Motor neuron (in vitro differentiated cells): Measurements from ENCODE around the gene TMC7. TPM values are rescaled to one million over a fixed set of nuclear protein-coding genes. Genes with fewer than 3 reads are reported as not detected.

Experiments
- ATAC-seq, 8 experiments: fragments of 200-7000 bp; cut with Tn5 transposase; replicated peaks in 6 of 8; 2 replicates each; pipeline ENCODE4 v1.8.0; 2021; ENCODE audit warnings: mild to moderate bottlenecking in 8 of 8, moderate library complexity in 8 of 8
- H3K27ac ChIP-seq, 2 donors: fragments of 250-450 bp; sonication (Bioruptor Pico); 2 replicates each; pipeline ENCODE4 v1.9.0; 2021; ENCODE audit warnings: antibody characterized with exemption in 2 of 2, mild to moderate bottlenecking in 2 of 2, moderate library complexity in 1 of 2
- H3K4me1 ChIP-seq, 2 donors: fragments of 250-450 bp; sonication (Bioruptor Pico); replicated peaks in 1 of 2; 2 replicates each; pipeline ENCODE4 v1.6.1; 2021; ENCODE audit warnings: antibody characterized with exemption in 2 of 2, mild to moderate bottlenecking in 2 of 2, moderate library complexity in 1 of 2
- H3K4me3 ChIP-seq, 5 donors: fragments of 250-450 bp; sonication (Bioruptor Pico); 2 replicates each; pipeline ENCODE4 v1.9.0; 2021; ENCODE audit warnings: antibody characterized with exemption in 5 of 5, mild to moderate bottlenecking in 5 of 5, moderate library complexity in 4 of 5
- WGBS, 10 experiments: fragments of 450-650 bp; shearing (Covaris generic); methylation state at CpG; one replicate each; pipeline ENCODE4 v1.0.0; 2022; 5-methylcytosine and 5-hydroxymethylcytosine counted together
- in situ Hi-C, 9 experiments: fragments of 400-800 bp; cut with MboI; loops; one replicate each; pipeline ENCODE4 v1.15.0; 2021; ENCODE audit warnings: low sequenced_read_pairs in 9 of 9, low pct_unique_long_range_greater_than_20kb in 2 of 9; ENCODE audit not compliant: unreplicated experiment in 9 of 9
- total RNA-seq, 8 experiments: library from RNA; unstranded; fragments of 300-600 nt; gene quantifications; 2 replicates each; pipeline versions ENCODE4 v1.2.3 to v1.2.4, GENCODE V29; 2022

TMC7 gene
- total RNA-seq, 8 experiments from 2014 or later = 0.41 to 2.5 (median 1.5) TPM

- peak; percentile 92 to 95 (median 93) for ATAC-seq
- peaks cover 0 to 12% of the 10 kb centered on the region in 2 donors for H3K4me1 ChIP-seq
- peak within 1 kb of the TSS; percentile 67 to 98 (median 95) for H3K4me3 ChIP-seq
- in situ Hi-C loops = loop anchor here in 1 of 9 experiments (25.0 kb wide), 1 partner anchor 445 kb away; the partner anchor contains the start of genes CCP110 and GDE1
- peak within 1 kb of the TSS; percentile 99 for H3K27ac ChIP-seq
- WGBS, 10 experiments = 0 to 3% (median 0%) methylated on average over 1 to 15 of the region's 68 CpGs; no CpG with 5 or more reads in 3 of the 10 experiments
These were observed 83.9 kb downstream of the TMC7 start, which contains the start of gene COQ7 for GRCh38 chr16:19067349-19068236. Gene COQ7 (plus strand): TSS chr16:19067614. CDS start chr16:19067665, 51 bp downstream.

GRCh38 chr16:19068237-19068815 lies 84.6 kb downstream of the TMC7 start:
- H3K4me1 ChIP-seq = peaks cover 0 to 12% of the 10 kb centered on the region in 2 donors
- H3K27ac ChIP-seq = peak overlapping the region; percentile 99
- no peak for ATAC-seq
- in situ Hi-C loops = loop anchor here in 1 of 9 experiments (25.0 kb wide), 1 partner anchor 444 kb away; the partner anchor contains the start of genes CCP110 and GDE1
- peak overlapping the region; percentile 67 to 98 (median 95) for H3K4me3 ChIP-seq
- WGBS, 10 experiments = 27 to 85% (median 44%) methylated on average over 3 to 17 of the region's 19 CpGs; no CpG with 5 or more reads in 1 of the 10 experiments

- peak in 3 of 8 experiments; percentile 3 to 7 (median 4) for ATAC-seq
- WGBS, 10 experiments = 61 to 100% (median 87%) methylated on average over 1 to 17 of the region's 21 CpGs; no CpG with 5 or more reads in 1 of the 10 experiments
- no peak overlapping the region for H3K27ac ChIP-seq
- no peak overlapping the region for H3K4me3 ChIP-seq
- peaks cover 0 to 10% of the 10 kb centered on the region in 2 donors for H3K4me1 ChIP-seq
- in situ Hi-C loops = loop anchor here in 3 of 9 experiments (10.0 to 25.0 kb wide), 3 partner anchors 87 to 440 kb away; partner anchors contain the start of genes CCP110 (in 1 of the 3), GDE1 (in 1 of the 3) and TMC7 (in 1 of the 3)
These were observed 88.4 kb downstream of the TMC7 start for GRCh38 chr16:19071811-19072777.

- in situ Hi-C loops = loop anchor here in 3 of 9 experiments (10.0 to 25.0 kb wide), 3 partner anchors 89 to 439 kb away; partner anchors contain the start of genes CCP110 (in 1 of the 3), GDE1 (in 1 of the 3) and TMC7 (in 1 of the 3)
- WGBS, 10 experiments = 87 to 100% (median 98%) methylated on average over 1 to 3 of the region's 3 CpGs; no CpG with 5 or more reads in 2 of the 10 experiments
- no peak overlapping the region for H3K27ac ChIP-seq
- peaks cover 0 to 9% of the 10 kb centered on the region in 2 donors for H3K4me1 ChIP-seq
- peak in 2 of 8 experiments; percentile 33 to 56 for ATAC-seq
- no peak overlapping the region for H3K4me3 ChIP-seq
These were observed 89.6 kb downstream of the TMC7 start for GRCh38 chr16:19073344-19073743.

GRCh38 chr16:19073863-19074262 lies 90.1 kb downstream of the TMC7 start:
- Histone ChIP-seq H3K4me3 (no peak overlapping the region), H3K27ac (no peak overlapping the region), H3K4me1 (peaks cover 0 to 5% of the 10 kb centered on the region in 2 donors)
- ATAC-seq = no peak
- in situ Hi-C loops = loop anchor here in 3 of 9 experiments (10.0 to 25.0 kb wide), 3 partner anchors 89 to 438 kb away; partner anchors contain the start of genes CCP110 (in 1 of the 3), GDE1 (in 1 of the 3) and TMC7 (in 1 of the 3)
- 50 to 100% (median 94%) methylated on average over 1 to 7 of the region's 7 CpGs; no CpG with 5 or more reads in 1 of the 10 experiments for WGBS, 10 experiments

- Histone ChIP-seq H3K27ac (no peak overlapping the region), H3K4me1 (no peaks in the 10 kb centered on the region), H3K4me3 (no peak overlapping the region)
- no peak for ATAC-seq
- 40 to 100% (median 95%) methylated on average over 1 to 10 of the region's 12 CpGs; no CpG with 5 or more reads in 4 of the 10 experiments for WGBS, 10 experiments
- in situ Hi-C loops = loop anchor here in 6 of 9 experiments (10.0 to 25.0 kb wide), 6 partner anchors 91 to 437 kb away; partner anchors contain the start of genes CCP110 (in 3 of the 6), GDE1 (in 3 of the 6) and TMC7 (in 1 of the 6)
These were observed 91.8 kb downstream of the TMC7 start for GRCh38 chr16:19075511-19075910.

- Histone ChIP-seq H3K4me1 (no peaks in the 10 kb centered on the region), H3K27ac (no peak overlapping the region), H3K4me3 (no peak overlapping the region)
- no peak for ATAC-seq
- 84 to 100% (median 92%) methylated on average over 1 to 6 of the region's 6 CpGs for WGBS, 10 experiments
- in situ Hi-C loops = loop anchor here in 6 of 9 experiments (10.0 to 25.0 kb wide), 6 partner anchors 93 to 434 kb away; partner anchors contain the start of genes CCP110 (in 3 of the 6), GDE1 (in 3 of the 6) and TMC7 (in 1 of the 6)
These were observed 94.1 kb downstream of the TMC7 start for GRCh38 chr16:19077879-19078278.

GRCh38 chr16:19083670-19084069 lies 99.9 kb downstream of the TMC7 start:
- ATAC-seq = no peak
- Histone ChIP-seq H3K4me1 (no peaks in the 10 kb centered on the region), H3K4me3 (no peak overlapping the region), H3K27ac (no peak overlapping the region)
- in situ Hi-C loops = loop anchor here (10.0 to 25.0 kb wide), 6 partner anchors 279 to 429 kb away; partner anchors contain the start of genes CCP110 (in 3 of the 9) and GDE1 (in 3 of the 9)
- WGBS, 10 experiments = 80 to 100% (median 86%) methylated on average over 1 of the region's 1 CpG; no CpG with 5 or more reads in 5 of the 10 experiments

GRCh38 chr16:19084139-19084538 lies 100.4 kb downstream of the TMC7 start:
- in situ Hi-C loops = loop anchor here (10.0 to 25.0 kb wide), 6 partner anchors 278 to 428 kb away; partner anchors contain the start of genes CCP110 (in 3 of the 9) and GDE1 (in 3 of the 9)
- no peaks in the 10 kb centered on the region for H3K4me1 ChIP-seq
- no peak for ATAC-seq
- WGBS, 10 experiments = 33 to 100% (median 87%) methylated on average over 1 to 3 of the region's 3 CpGs; no CpG with 5 or more reads in 2 of the 10 experiments
- no peak overlapping the region for H3K27ac ChIP-seq
- no peak overlapping the region for H3K4me3 ChIP-seq

GRCh38 chr16:19084879-19085278 lies 101.1 kb downstream of the TMC7 start:
- ATAC-seq = no peak
- WGBS, 10 experiments = 40 to 100% (median 89%) methylated on average over 1 to 5 of the region's 5 CpGs; no CpG with 5 or more reads in 2 of the 10 experiments

GRCh38 chr16:19085679-19086200 lies 102.0 kb downstream of the TMC7 start:
- WGBS, 10 experiments = 26 to 100% (median 80%) methylated on average over 2 to 7 of the region's 8 CpGs; no CpG with 5 or more reads in 1 of the 10 experiments
- no peak for ATAC-seq

More at GRCh38 chr16:19084879-19085278, 101.1 kb downstream of the TMC7 start:
- H3K4me3 ChIP-seq = no peak overlapping the region
- no peak overlapping the region for H3K27ac ChIP-seq
- H3K4me1 ChIP-seq = no peaks in the 10 kb centered on the region
- in situ Hi-C loops = loop anchor here (10.0 to 25.0 kb wide), 6 partner anchors 277 to 427 kb away; partner anchors contain the start of genes CCP110 (in 3 of the 9) and GDE1 (in 3 of the 9)

More at GRCh38 chr16:19085679-19086200, 102.0 kb downstream of the TMC7 start:
- in situ Hi-C loops = loop anchor here (10.0 to 25.0 kb wide), 6 partner anchors 277 to 427 kb away; partner anchors contain the start of genes CCP110 (in 3 of the 9) and GDE1 (in 3 of the 9)
- no peak overlapping the region for H3K4me3 ChIP-seq
- no peak overlapping the region for H3K27ac ChIP-seq
- H3K4me1 ChIP-seq = no peaks in the 10 kb centered on the region
